Smooth muscle cell (in vitro differentiated cells): ENCODE results near the gene ATP2C2. TPM values are rescaled to one million over a fixed set of nuclear protein-coding genes. Genes with fewer than 3 reads are reported as not detected.

Experiments
- DNase-seq: peaks from one replicate; lab custom pipeline; 2025; ENCODE audit not compliant: unreplicated experiment; lab: John Stamatoyannopoulos, UW
- H2AFZ ChIP-seq: fragments of 200-600 bp; sonication (generic); 2 replicates; pipeline ENCODE4 v1.6.0; 2016; ENCODE audit warnings: antibody characterized with exemption, low read depth, mild to moderate bottlenecking
- H3F3A ChIP-seq: fragments of 200-600 bp; sonication (generic); 2 replicates; pipeline ENCODE4 v1.6.0; 2017; ENCODE audit warnings: antibody characterized with exemption, low read depth
- H3K27ac ChIP-seq: fragments of 200-600 bp; sonication (generic); 2 replicates; pipeline ENCODE4 v1.5.1; 2016; ENCODE audit warnings: low read depth, mild to moderate bottlenecking
- H3K27me3 ChIP-seq: fragments of 200-600 bp; sonication (generic); 2 replicates; pipeline ENCODE4 v1.6.1; 2016; ENCODE audit warnings: low read depth, mild to moderate bottlenecking
- H3K36me3 ChIP-seq: fragments of 200-600 bp; sonication (generic); 2 replicates; pipeline ENCODE4 v1.5.1; 2016; ENCODE audit warnings: low read depth
- H3K4me1 ChIP-seq: fragments of 200-600 bp; sonication (generic); 2 replicates; pipeline ENCODE4 v1.5.1; 2016; ENCODE audit warnings: low read depth
- H3K4me2 ChIP-seq: fragments of 200-600 bp; sonication (generic); 2 replicates; pipeline ENCODE4 v1.6.0; 2016; ENCODE audit warnings: mild to moderate bottlenecking
- H3K4me3 ChIP-seq: fragments of 200-600 bp; sonication (generic); 2 replicates; pipeline ENCODE4 v1.5.1; 2016; ENCODE audit warnings: mild to moderate bottlenecking
- H3K79me2 ChIP-seq: fragments of 200-600 bp; sonication (generic); 2 replicates; pipeline ENCODE4 v1.6.0; 2016; ENCODE audit warnings: low read depth, mild to moderate bottlenecking
- H3K9ac ChIP-seq: fragments of 200-600 bp; sonication (generic); 2 replicates; pipeline ENCODE4 v1.6.0; 2016; ENCODE audit warnings: low read depth
- H3K9me3 ChIP-seq: fragments of 200-600 bp; sonication (generic); replicated peaks from 2 replicates; pipeline ENCODE4 v1.5.1; 2016; ENCODE audit warnings: low read depth
- H4K20me1 ChIP-seq: fragments of 200-600 bp; sonication (generic); 2 replicates; pipeline ENCODE4 v1.6.0; 2016; ENCODE audit warnings: low read depth
- WGBS: methylation state at CpG from one replicate; pipeline ENCODE4 v1.1.7; 2016; ENCODE audit warnings: low lambda C conversion rate; 5-methylcytosine and 5-hydroxymethylcytosine counted together
- polyA plus RNA-seq: library from polyadenylated mRNA; unstranded; fragments of >200 nt; fragmentation: Nextera tagmentation; extraction: Ambion mirVana; gene quantifications from 2 replicates; pipeline ENCODE4 v1.2.1, GENCODE V29; 2016
- total RNA-seq: library from RNA; depleted of rRNA; stranded (reverse); fragments of >200 nt; gene quantifications from 2 replicates; pipeline ENCODE4 v1.2.3, GENCODE V29; 2014
- TF ChIP-seq, protein P1 (sequence below): fragments of 200-600 bp; sonication (generic); IDR thresholded peaks from 2 replicates; pipeline ENCODE4 v1.5.1; 2017; ENCODE audit warnings: borderline replicate concordance, mild to moderate bottlenecking, antibody characterized with exemption; ENCODE audit not compliant: insufficient read depth, poor library complexity, severe bottlenecking

ATP2C2 gene
- total and polyA plus RNA-seq, 2 experiments from 2014 or later = 3.1 to 4.1 TPM

DNA sequence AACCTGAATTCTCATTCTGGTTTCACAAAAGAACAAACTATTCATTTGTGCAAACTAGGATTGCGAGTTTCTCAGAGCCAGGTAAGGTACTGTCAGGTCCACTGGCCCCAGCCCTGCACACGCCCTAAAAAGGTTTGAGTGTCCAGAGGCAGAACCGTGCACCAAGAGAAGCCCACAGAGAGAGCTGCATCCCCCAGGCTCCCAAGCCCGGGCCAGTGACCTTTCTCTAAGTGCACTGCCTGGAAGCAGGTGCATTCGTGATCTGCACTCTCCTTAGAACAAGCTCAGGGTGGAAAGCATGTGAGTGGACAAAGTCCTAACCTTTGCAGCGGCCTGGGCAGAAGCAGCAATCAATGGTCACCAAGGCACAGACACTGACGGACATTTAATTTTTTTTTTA is 109.3 kb downstream of the ATP2C2 start:
- no peaks in the 10 kb centered on the region for H3K36me3 ChIP-seq
- H3K4me1 ChIP-seq = no peaks in the 10 kb centered on the region
- TF ChIP-seq, protein P1, sequence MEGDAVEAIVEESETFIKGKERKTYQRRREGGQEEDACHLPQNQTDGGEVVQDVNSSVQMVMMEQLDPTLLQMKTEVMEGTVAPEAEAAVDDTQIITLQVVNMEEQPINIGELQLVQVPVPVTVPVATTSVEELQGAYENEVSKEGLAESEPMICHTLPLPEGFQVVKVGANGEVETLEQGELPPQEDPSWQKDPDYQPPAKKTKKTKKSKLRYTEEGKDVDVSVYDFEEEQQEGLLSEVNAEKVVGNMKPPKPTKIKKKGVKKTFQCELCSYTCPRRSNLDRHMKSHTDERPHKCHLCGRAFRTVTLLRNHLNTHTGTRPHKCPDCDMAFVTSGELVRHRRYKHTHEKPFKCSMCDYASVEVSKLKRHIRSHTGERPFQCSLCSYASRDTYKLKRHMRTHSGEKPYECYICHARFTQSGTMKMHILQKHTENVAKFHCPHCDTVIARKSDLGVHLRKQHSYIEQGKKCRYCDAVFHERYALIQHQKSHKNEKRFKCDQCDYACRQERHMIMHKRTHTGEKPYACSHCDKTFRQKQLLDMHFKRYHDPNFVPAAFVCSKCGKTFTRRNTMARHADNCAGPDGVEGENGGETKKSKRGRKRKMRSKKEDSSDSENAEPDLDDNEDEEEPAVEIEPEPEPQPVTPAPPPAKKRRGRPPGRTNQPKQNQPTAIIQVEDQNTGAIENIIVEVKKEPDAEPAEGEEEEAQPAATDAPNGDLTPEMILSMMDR = no peak
- H3K4me2 ChIP-seq = peak overlapping the region; percentile 36
- H3F3A ChIP-seq = peaks cover 14% of the 10 kb centered on the region
- peak overlapping the region; percentile 11 for H3K9ac ChIP-seq
- no peaks in the 10 kb centered on the region for H3K9me3 ChIP-seq
- no peak overlapping the region for H2AFZ ChIP-seq
- H3K27me3 ChIP-seq = no peaks in the 10 kb centered on the region
- H3K79me2 ChIP-seq = no peaks in the 10 kb centered on the region
- 91% methylated on average over 7 of the region's 7 CpGs for WGBS
- H3K4me3 ChIP-seq = no peak overlapping the region
- H3K27ac ChIP-seq = peak overlapping the region; percentile 72
- H4K20me1 ChIP-seq = peaks cover 5% of the 10 kb centered on the region
- no peak for DNase-seq

DNA sequence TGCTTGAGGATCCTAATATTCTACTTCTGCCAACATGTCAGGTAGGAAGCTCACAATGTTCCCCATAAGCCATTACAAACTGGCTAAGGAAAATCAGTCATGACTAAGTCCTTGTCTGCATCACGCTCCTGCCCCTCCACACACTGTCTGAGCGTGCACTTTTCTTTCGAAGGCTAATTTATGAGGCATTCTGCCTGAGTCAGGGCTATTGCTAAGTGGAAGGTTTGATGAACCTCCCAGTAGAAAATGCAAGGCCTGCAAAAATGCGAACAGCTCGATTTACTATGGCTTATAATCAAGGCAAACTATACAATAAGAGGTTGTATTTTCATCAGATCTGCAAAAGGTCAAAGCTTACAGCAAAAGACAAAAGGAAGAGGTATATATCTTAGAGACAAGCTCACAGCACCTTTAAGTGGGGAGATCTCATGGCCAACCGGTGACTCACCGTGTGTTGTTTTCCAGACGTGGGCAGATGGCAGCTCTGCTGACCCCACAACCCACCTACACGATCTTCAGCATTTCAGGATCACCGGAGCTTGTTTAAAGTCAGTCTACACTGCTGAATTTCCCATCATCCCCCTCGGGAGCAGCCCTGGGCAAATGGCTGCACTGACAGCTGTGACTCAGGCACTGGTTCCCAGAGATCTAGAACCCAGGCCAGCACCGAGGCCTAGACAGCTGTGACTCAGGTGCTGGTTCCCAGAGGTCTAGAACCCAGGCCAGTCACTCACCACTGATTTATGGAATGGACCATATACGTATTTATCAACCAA is 110.0 kb downstream of the ATP2C2 start:
- TF ChIP-seq, protein P1 = no peak
- H2AFZ ChIP-seq = no peak overlapping the region
- H4K20me1 ChIP-seq = peaks cover 5% of the 10 kb centered on the region
- peaks cover 14% of the 10 kb centered on the region for H3F3A ChIP-seq
- H3K4me2 ChIP-seq = no peak overlapping the region
- WGBS = 28% methylated on average over 13 of the region's 13 CpGs
- H3K4me1 ChIP-seq = no peaks in the 10 kb centered on the region
- peak overlapping the region; percentile 72 for H3K27ac ChIP-seq
- no peaks in the 10 kb centered on the region for H3K9me3 ChIP-seq
- H3K36me3 ChIP-seq = no peaks in the 10 kb centered on the region
- no peaks in the 10 kb centered on the region for H3K79me2 ChIP-seq
- H3K9ac ChIP-seq = no peak overlapping the region
- no peaks in the 10 kb centered on the region for H3K27me3 ChIP-seq
- DNase-seq = no peak
- no peak overlapping the region for H3K4me3 ChIP-seq

DNA sequence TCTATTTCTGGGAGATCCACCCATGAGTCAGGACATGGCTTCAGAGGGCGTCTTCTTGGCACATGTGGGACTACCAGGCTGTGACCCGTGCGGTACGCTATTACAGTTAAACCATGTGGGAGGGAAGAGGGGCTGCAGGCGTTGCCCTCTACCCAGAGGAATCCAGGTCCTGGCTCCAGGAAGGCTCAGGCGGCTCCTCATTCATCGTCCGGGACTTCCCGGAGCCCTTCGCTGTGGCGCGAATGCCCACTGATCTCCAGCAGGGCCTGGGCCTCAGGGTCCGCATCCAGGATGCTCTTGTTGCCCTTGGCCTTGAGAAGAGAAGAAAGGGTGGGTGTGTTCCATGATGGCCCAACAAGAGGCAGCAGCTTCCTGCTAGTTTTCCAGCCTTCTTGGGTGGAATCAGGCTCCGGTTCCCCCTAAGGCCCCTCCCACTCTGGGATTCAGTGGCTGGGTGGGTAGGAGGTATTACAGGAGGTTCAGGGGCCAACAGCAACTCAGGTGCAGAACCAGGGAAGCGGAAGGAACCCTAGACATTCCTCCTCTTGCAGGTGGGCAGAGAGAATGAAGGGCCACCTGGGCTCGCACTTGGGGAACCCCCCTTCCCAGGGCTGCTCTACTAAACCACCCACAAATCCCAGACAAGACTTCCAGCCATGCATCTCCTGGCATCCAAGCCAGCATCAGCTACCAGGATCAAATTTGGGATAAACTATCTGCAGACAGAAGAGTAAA is 111.5 kb downstream of the ATP2C2 start:
- H2AFZ ChIP-seq = no peak overlapping the region
- H3K79me2 ChIP-seq = no peaks in the 10 kb centered on the region
- H3K27ac ChIP-seq = no peak overlapping the region
- no peak overlapping the region for H3K4me3 ChIP-seq
- no peak overlapping the region for H3K4me2 ChIP-seq
- no peak for DNase-seq
- no peaks in the 10 kb centered on the region for H3K9me3 ChIP-seq
- no peaks in the 10 kb centered on the region for H3K4me1 ChIP-seq
- no peak overlapping the region for H3K9ac ChIP-seq
- peaks cover 5% of the 10 kb centered on the region for H4K20me1 ChIP-seq
- TF ChIP-seq, protein P1 = no peak
- no peaks in the 10 kb centered on the region for H3K27me3 ChIP-seq
- WGBS = 98% methylated on average over 16 of the region's 16 CpGs
- H3F3A ChIP-seq = peaks cover 14% of the 10 kb centered on the region
- no peaks in the 10 kb centered on the region for H3K36me3 ChIP-seq
